ENCODE results near the gene SPTLC2.

The SPTLC2 gene

GRCh38 chr14:77623201-77623600 lies 6.8 kb upstream of the SPTLC2 start:
- no peak for TF ChIP-seq CTCF (IDR thresholded peaks at IDR 0.05; ENCODE audit: borderline replicate concordance, control extremely low read depth, extremely low read depth, insufficient read depth, missing control alignments)
- DNase-seq (ENCODE audit: low spot score), result no peak
- in situ Hi-C loops (cut with MboI; ENCODE audit: low sequenced_read_pairs, unreplicated experiment), result no loop called here

- in situ Hi-C loops (cut with MboI; ENCODE audit: low sequenced_read_pairs, unreplicated experiment), result no loop called here
- TF ChIP-seq CTCF (IDR thresholded peaks at IDR 0.05; ENCODE audit: borderline replicate concordance, control extremely low read depth, extremely low read depth, insufficient read depth, missing control alignments), result no peak
- DNase-seq (ENCODE audit: low spot score), result no peak
Observed at GRCh38 chr14:77622366-77622961, 6.0 kb upstream of the SPTLC2 start.

GRCh38 chr14:77620222-77620870 lies 3.9 kb upstream of the SPTLC2 start:
- TF ChIP-seq CTCF (IDR thresholded peaks at IDR 0.05; ENCODE audit: borderline replicate concordance, control extremely low read depth, extremely low read depth, insufficient read depth, missing control alignments), result no peak
- no peak for DNase-seq (ENCODE audit: low spot score)
- in situ Hi-C loops (cut with MboI; ENCODE audit: low sequenced_read_pairs, unreplicated experiment), result no loop called here

GRCh38 chr14:77618381-77618970 lies 2.0 kb upstream of the SPTLC2 start:
- in situ Hi-C loops (cut with MboI; ENCODE audit: low sequenced_read_pairs, unreplicated experiment), result no loop called here
- TF ChIP-seq CTCF (IDR thresholded peaks at IDR 0.05; ENCODE audit: borderline replicate concordance, control extremely low read depth, extremely low read depth, insufficient read depth, missing control alignments), result no peak
- no peak for DNase-seq (ENCODE audit: low spot score)

GRCh38 chr14:77616133-77616453 lies 344 bp downstream of the SPTLC2 start:
- DNase-seq (ENCODE audit: low spot score), result no peak
- TF ChIP-seq CTCF (IDR thresholded peaks at IDR 0.05; ENCODE audit: borderline replicate concordance, control extremely low read depth, extremely low read depth, insufficient read depth, missing control alignments), result no peak

GRCh38 chr14:77615361-77616132 lies 890 bp downstream of the SPTLC2 start:
- no peak for DNase-seq (ENCODE audit: low spot score)
- no peak for TF ChIP-seq CTCF (IDR thresholded peaks at IDR 0.05; ENCODE audit: borderline replicate concordance, control extremely low read depth, extremely low read depth, insufficient read depth, missing control alignments)
- in situ Hi-C loops (cut with MboI; ENCODE audit: low sequenced_read_pairs, unreplicated experiment), result no loop called here

More at GRCh38 chr14:77616133-77616453, 344 bp downstream of the SPTLC2 start:
- in situ Hi-C loops (cut with MboI; ENCODE audit: low sequenced_read_pairs, unreplicated experiment), result no loop called here

Measured in GM13976 (cell line).